GM19043 (cell line): Measurements from ENCODE around the gene KRAS.
A peak's percentile ranks its signal among the peaks of the same experiment; 100 is the strongest.

Experiments used
- ATAC-seq: cut with Tn5 transposase; IDR thresholded peaks from one replicate; pipeline ENCODE4 v1.9.1; 2021; ENCODE audit warnings: low read depth; ENCODE audit not compliant: unreplicated experiment

The KRAS gene

DNA sequence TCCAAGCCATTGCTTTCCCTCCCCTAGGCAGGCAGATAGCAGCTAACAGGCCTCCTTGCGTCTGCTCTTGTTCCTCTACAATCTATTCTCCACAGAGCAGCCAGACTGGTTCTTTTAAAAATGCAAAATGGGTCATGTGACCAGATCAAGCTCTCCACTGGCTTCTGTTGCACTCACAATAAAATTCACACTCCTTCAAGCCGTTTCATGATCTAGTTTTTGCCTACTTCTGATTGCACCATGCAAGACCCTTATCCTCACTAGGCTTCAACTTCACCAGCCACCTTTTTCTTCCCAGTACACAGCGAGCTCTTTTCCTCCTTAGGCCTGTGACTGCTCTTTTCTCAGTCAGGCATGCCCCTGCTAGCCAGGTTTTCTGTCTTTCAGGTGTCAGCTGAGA, 6.1 kb upstream of the KRAS start:
- ATAC-seq: no peak

- ATAC-seq: no peak
These were observed 5.3 kb upstream of the KRAS start for GRCh38 chr12:25256005-25256404.

- ATAC-seq: no peak
These were observed 3.6 kb upstream of the KRAS start for GRCh38 chr12:25254271-25254880.

- no peak for ATAC-seq
These were observed 2.8 kb upstream of the KRAS start for GRCh38 chr12:25253371-25254068.

DNA sequence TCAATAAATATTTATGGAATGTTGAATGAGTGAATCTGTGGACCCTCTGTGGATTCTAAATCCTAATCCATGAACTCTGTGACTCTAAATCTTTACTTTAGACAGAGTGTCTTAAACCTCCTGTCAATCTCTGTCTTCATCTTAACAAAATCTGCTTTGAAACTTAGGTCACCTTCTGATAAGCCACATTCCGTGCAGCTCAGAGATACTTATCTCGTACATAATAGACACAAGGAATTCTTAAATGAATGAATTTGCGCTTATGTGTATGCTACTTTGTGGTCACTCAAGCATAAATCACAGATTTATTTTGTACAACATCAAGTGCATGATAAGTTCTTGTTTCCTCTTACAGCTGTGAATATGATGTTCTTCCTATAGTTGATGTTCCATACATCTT, 2.2 kb upstream of the KRAS start:
- ATAC-seq: no peak

DNA sequence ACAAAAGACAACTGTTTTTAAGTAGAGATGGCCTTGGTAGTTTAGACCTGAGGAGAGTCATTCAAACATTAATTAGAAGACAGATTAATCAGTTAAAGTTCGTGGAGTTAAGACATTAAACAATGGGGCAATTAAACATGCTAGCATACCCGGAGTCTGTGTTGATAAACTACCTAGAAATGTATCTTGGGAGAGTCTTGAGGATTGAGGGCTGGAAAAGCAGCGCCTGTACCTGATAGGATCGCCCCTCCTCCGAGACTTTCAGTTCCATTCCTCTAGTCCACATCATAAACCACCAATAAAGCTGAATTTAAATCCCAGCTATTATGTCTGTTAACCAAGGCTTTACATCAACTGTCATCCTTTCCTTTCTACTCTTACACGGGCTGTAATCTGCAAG, 1.0 kb upstream of the KRAS start:
- ATAC-seq: no peak

- peak; percentile 21 for ATAC-seq
These were observed 594 bp downstream of the KRAS start for GRCh38 chr12:25249931-25250738.

DNA sequence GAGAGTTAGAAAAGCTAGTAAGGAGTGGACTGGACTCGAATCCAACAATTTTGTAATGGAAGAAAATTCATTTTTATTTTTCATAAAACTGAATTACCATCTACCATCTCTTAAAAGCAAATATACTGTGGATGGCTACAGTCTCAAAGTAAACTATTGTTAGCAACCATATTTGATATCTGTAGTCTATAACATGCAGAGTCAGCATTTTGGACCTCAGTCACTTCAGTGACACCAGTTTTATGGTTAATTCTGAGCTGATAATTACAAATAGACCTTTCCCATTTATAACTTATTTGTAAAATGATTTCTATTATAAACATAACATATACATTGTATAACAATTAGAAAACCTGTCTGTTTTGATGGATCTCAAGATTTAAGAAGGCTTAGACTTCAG, 2.0 kb downstream of the KRAS start:
- ATAC-seq: no peak

DNA sequence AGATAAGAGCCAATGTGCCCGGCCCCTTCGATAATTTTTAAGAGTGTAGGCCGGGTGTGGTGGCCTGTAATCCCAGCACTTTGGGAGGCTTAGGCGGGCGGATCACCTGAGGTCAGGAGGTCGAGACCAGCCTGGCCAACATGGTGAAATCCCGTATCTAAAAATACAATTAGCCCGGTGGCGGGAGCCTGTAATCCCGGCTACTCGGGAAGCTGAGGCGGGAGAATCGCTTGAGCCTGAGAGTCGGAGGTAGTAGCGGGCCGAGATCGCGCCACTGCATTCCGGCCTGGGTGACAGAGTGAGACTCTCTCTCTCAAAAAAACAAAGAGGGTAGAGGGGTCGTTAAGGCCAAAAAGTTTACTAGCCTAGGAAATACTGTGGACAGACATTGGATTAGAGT, 2.6 kb downstream of the KRAS start:
- no peak for ATAC-seq

DNA sequence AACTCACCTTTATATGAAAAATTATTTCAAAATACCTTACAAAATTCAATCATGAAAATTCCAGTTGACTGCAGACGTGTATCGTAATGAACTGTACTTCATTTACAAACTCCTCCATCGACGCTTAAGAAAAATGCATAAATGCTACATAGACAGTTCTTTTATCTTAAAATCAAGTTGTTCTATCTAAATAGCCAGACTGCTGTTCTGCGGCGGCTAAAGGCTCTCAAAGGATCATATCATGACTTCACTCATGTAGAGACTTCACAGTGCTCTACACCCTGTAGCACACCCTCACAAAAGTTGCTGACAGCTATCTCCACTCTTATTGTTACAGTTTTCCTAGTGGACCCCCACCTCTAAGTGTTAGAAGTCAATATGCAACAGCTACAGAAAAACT, 5.2 kb downstream of the KRAS start:
- ATAC-seq: no peak

DNA sequence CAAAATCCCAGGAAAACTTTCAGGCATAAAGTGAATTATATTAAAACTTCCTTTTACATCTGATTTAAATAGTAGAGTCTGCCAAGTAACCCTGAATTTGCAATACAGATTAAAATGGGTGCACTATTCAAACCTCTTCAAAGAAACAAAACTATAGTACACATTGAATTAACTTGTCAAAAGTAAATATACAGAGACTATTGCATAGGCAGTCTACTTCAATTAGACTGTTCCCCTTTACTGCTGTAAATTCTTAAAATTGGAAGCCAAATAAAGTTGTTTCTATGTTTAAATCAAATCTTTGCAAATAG, 7.1 kb downstream of the KRAS start:
- no peak for ATAC-seq

GRCh38 chr12:25242981-25243679, 7.6 kb downstream of the KRAS start:
- ATAC-seq: no peak

GRCh38 chr12:25241167-25242020, 9.3 kb downstream of the KRAS start:
- ATAC-seq: no peak

DNA sequence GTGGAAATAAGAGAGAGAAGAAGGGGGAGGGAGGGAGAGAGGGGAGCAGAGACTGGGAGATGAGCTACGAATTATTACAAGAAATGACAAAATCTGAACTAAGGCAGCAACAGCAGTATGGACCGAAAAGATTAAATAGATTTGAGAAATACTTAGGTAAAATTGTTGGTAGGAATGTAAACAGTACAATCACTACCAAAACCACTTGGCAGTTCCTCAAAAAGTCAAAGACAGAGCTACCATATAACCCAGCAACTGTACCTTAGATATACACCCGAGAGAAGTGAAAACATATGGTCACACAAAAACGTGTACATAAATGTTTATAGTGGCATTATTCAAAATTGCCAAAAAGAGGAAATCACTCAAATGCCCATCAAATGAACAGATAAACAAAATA, 14.1 kb downstream of the KRAS start:
- no peak for ATAC-seq

DNA sequence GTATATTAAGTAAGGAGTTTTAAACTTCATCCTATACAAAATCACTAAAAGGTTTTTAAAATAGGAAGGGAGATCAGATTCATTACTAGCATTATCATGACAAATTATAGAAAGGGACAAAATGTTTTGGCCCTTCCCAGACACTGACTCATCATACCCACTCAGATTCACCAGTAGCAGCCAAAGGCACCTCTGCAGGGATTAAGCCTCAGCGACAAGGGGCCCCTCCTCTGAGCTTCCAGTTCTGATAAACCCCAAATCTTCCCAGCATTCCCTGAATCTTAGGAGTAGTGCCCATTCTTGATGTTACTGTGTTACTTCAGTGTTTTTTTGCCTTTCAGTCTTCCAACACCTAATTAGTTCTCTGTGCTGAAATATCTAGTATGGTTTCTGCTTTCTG, 14.5 kb downstream of the KRAS start:
- ATAC-seq: no peak

GRCh38 chr12:25213338-25213737, 37.4 kb downstream of the KRAS start:
- no peak for ATAC-seq

DNA sequence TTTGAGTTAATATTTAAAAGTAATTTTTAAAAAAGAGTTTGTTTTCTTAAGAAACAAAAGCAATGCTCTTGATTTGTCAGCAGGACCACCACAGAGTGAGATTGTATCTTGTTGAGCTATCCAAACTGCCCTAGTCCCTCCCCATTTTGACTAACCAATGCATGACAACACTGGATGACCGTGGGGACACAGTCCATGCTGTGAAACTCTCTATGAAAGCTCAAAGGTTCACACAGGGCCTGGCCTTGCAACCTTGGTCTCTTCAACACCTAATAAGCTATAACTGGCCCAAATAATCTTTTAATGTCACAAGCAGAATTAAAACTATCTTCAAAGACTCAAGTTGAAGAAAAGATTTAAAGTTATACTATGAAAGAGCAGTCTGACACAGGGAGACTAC, 42.2 kb downstream of the KRAS start:
- ATAC-seq: no peak

GRCh38 chr12:25207846-25208245, 42.9 kb downstream of the KRAS start:
- ATAC-seq: no peak

DNA sequence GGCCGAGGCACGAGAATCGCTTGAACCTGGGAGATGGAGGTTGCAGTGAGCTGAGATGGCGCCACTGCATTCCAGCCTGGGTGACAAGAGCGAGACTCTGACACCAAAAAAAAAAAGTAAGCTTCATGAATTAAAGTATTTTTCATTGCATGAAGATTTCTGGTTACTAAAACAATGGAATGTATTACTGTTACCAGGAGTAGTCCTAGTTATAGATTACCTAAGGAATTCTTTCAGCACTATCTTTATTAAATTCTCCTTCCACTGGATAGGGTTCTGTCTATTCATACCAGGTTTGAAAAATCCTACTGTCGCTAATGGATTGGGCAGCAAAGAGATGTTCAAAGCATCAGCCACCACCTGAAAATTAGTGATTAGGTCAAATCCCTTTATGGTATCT, 43.3 kb downstream of the KRAS start:
- ATAC-seq: no peak

DNA sequence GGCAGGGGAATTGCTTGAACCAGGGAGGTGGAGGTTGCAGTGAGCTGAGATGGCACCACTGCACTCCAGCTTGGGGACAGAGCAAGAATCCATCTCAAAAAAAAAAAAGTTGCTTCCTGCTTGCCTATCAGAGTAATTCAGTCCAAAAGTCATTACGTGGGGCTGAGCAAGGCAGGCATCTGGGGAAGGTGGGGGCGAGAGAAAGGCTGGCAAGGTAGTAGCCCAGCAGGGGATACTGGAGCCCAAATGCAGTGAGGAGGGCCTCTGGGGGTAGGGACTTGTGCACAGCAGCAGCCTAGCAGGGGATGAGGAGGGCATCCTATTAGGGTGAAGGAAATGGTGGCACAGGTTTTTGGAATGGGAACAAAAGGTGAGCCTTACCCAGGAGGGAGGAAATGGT, 48.6 kb downstream of the KRAS start:
- ATAC-seq: no peak

- no peak for ATAC-seq
These were observed 50.0 kb downstream of the KRAS start for GRCh38 chr12:25200703-25201102.
